GM21515 (cell line): ENCODE results near the gene ZNF695.
"Not testable (repeated sequence)": the region's sequence is repeated elsewhere in the genome, so short reads cannot be mapped to it uniquely, and the experiment has no call there.

ENCODE experiments used
- ATAC-seq: cut with Tn5 transposase; IDR thresholded peaks from one replicate; pipeline ENCODE4 v1.9.1; 2021; ENCODE audit not compliant: unreplicated experiment

ZNF695 gene

DNA sequence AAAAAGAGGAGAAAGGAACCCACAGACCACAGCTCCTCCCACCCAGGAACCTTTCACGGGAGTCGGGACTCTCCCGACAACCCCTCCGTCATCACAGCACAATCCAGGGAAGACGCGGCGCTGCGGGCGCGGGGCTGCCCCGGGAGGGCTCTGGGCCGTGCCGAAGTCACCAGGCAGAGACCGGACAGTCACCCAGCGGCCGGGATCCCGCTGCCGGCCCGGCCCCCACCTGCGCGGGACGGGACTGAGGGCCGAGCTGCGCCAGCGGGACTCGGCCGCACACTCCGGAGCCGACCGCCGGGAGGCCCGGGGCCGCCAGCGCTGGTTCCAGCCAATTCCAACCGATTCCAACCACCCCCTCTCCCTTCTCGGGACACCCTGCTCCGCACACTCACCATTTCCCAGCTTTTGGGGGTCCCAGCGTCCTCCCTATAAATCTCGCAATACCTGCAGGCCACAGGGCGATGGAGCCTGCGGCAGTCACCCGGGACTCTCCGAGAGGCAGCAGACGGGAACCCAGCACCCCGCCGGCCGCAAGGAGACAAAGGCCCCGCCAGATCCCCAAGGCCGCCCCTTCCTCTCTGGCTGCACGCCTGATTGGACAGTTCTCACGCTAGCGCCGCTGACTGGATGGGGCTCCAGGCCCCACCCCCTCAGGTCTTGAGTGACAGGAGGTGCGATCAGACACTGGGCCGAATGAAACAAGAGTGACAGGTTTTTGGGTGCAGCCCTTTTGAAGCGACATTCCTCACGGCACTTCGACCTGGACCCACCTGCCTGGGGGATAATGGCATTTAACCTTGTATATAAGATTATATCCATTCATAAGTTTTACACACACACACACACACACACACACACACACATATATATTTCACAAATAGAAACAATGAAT lies at the start of gene ZNF695:
TSS of gene ZNF695 (minus strand) at position 547 of the 895 bp plus-strand sequence. CDS start at position 398, 149 bp downstream.
- peak; percentile 100 for ATAC-seq

DNA sequence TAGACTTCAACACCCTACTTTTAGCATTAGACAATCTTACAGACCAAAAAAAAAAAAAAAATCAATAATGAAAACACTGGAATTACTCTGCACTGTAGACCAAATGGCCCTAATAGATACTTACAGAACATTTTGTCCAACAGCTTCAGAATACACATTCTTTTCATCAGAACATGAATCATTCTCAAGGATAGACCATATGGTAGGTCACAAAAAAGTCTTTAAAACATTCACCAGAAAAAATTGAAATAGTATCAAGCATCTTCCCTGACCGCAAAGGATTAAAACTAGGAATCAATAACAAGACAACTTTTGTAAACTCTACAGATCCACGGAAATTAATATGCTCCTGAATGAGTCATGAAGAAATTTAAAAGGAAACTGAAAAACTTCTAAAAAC lies 48.2 kb upstream of the ZNF695 start:
- no peak for ATAC-seq

DNA sequence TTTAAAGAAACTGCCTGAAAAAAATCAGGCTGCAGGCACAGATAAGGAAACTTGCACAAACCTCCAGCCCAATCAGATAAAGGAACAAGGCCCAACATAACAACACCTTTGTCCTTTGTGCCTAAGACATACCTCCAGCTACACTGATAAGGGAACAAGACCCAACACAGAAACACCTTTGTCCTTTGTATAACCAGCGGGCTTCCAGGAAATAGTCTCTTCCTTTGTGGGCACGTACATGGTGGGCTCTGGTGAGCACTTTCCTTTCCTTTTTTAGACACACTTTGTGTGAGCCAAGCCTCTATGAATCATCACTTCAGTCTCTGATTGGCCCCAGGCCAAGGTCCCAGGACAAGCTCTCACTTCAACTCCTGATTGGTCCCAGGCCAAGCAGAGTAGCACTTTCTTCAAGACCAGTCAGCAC lies 47.1 kb upstream of the ZNF695 start:
- ATAC-seq, result no peak

DNA sequence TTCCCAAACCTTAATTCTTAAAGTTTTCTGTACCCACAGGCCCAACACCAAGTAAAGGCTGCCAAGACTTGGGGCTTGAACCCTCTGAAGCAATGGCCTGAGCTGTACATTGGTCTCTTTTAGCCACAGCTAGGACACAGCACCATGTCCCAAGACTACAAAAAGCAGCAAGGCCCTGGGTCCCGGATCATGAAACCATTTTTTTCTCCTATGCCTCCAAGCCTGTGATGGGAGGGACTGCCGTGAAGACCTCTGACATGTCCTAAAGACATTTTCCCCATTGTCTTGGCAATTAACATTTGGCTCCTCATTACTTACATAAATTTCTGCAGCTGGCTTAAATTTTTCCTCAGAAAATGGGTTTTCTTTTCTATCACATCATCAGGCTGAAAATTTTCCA lies 39.8 kb upstream of the ZNF695 start:
- no peak for ATAC-seq

DNA sequence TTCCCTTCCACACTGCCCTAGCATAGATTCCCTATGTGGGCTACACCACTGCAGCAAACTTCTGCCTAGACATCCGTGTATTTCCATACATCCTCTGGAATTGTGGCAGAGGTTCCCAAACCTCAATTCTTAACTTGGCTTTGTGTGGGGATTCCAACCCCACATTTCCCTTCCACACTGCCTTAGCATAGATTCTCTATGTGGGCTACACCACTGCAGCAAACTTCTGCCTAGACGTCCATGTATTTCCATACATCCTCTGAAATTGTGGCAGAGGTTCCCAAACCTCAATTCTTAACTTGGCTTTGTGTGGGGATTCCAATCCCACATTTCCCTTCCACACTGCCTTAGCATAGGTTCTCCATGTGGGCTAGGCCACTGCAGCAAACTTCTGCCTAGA lies 39.4 kb upstream of the ZNF695 start:
- no peak for ATAC-seq

DNA sequence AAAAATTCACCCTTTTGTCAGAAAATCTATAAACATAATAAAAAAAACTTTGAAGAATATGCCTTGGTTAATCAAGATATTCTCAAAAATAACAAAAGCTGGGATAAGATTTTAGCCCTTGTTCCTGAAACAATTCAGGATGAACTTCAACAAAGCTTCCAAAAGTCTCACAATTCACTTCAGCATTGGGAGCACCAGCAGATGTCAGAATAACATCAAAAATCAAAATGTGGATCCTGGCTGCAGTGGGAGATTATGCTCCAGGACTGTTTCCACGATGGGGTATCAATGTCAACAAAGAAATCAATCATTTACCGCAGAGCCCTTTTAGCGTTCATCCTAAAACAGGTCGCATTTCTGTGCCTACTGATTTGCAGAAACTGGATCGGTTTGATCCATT lies 35.5 kb upstream of the ZNF695 start:
- ATAC-seq, result no peak

DNA sequence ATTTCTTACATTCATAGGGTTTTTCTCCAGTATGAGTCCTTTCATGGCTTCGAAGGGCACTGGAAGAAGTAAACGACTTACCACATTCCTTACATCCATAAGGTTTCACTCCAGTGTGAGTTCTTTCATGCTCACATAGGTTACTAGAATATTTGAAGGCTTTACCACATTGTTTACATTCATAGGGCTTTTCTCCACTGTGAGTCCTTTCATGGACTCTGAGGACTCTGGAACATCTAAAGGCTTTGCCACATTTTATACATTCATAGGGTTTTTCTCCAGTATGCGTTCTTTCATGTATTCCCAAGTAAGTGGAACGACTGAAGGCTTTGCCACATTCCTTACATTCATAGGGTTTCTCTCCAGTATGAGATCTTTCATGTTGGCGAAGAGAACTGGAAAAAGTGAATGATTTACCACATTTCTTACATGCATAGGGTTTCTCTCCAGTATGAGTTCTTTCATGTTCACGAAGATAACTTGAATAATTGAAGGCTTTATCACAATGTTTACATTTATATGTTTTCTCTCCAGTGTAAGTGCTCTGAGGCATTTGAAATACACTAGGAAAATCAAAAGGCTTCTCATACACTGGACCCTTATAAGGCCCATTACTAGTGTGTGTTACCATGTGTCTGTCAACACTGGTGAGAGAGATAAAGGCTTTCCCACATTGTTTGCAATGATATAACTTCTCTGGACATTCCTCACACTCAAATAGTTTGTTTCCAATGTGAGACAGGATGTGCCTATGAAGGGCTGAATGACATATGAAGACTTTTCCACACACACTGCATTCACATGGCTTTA lies 29.9 kb upstream of the ZNF695 start:
- no peak for ATAC-seq

GRCh38 chr1:247032306-247032705 lies 24.4 kb upstream of the ZNF695 start:
- not testable (repeated sequence) for ATAC-seq

GRCh38 chr1:247024658-247025057 lies 16.8 kb upstream of the ZNF695 start:
- not testable (repeated sequence) for ATAC-seq

- no peak for ATAC-seq
Measured at GRCh38 chr1:247013391-247013790, 5.5 kb upstream of the ZNF695 start.

DNA sequence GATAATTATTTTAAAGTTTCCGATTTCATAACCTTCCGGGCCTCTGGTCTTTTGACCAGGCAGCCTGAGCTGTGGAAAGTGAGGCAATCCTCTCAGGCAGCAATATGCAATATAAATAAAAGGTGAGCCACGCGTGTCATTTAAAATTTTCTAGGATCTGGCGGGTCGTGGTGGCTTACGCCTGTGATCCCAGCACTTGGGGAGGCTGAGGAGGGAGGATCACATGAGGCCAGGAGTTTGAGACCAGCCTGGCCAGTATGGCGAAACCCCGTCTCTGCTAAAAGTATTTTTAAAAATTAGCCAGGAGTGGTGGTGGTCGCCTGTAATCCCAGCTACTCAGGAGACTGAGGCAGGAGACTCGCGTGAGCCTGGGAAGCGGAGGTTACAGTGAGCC lies 546 bp upstream of the ZNF695 start:
- ATAC-seq, result no peak

GRCh38 chr1:247004081-247004480 lies 3.8 kb downstream of the ZNF695 start:
- ATAC-seq, result not testable (repeated sequence)

- ATAC-seq, result no peak
Measured at GRCh38 chr1:246989901-246990300, 18.0 kb downstream of the ZNF695 start.

DNA sequence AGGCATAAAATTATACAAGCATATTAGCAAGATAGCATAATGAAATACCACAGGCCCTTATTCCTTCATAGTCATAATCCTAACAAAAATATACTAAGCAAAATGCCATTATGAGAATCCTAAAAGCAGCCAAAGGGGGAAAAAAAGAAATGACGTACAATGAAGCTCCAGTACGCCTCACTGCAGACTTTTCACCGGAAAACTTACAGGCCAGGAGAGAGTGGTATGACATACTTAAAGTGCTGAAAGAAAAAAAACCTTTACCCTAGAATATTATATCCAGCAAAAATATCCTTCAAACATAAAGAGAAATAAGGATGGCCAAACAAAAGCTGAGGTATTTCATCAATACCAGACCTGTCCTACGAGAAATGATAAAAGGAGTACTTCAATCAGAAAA lies 19.5 kb downstream of the ZNF695 start:
- no peak for ATAC-seq

DNA sequence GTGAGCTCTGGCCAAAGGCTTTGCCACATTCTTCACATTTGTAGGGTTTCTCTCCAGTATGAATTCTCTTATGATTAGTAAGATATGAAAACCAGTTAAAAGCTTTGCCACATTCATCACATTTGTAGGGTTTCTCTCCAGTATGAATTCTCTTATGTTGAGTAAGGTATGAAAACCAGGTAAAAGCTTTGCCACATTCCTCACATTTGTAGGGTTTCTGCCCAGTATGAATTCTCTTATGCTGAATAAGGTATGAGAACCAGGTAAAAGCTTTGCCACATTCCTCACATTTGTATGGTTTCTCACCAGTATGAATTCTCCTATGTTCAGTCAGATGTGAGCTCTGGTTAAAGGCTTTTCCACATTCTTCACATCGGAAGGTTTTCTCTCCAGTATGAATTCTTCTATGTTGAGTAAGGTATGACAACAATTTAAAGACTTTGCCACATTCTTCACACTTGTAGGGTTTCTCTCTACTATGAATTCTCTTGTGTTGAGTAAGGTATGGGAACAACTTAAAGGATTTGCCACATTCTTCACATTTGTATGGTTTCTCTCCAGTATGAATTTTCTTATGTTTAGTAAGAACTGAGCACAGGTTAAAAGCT lies 20.7 kb downstream of the ZNF695 start:
- no peak for ATAC-seq

DNA sequence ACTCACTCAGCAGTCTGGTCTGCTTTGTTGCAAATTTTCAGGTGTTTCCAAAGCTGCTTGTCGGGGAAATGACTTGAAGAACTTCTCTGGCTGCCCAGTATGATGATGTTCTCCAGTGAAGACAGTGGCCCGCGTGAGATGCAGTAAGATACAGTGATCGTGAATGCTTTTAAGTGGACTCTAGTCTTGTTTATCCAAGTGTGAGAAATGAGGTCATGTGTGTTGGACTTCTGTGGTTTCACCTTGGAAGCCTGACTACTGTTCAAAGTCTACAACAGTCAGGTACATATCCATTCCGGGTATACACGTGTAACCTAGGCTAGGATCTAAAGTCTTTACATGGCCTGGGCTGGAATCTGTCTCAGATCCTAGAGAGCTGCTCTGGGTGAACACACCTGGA lies 29.1 kb downstream of the ZNF695 start:
- no peak for ATAC-seq

DNA sequence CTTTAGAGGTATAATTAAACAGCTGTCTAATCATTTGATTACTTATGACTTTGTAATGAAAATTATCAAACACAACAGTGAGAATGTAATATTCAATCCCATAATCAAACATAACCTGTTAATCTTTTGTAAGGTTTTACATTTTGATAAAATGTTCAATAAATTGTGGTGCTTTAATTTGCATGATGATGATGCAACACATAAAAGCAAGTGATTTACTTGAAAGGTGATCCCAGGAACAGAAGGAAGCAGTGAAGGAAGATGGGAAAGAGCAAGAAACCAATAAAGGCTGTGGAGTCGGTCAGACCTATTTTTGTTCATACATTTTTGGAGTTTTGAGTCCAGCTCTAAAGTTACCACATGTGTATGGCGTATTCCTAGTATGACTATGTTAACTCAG lies 29.6 kb downstream of the ZNF695 start:
- no peak for ATAC-seq

DNA sequence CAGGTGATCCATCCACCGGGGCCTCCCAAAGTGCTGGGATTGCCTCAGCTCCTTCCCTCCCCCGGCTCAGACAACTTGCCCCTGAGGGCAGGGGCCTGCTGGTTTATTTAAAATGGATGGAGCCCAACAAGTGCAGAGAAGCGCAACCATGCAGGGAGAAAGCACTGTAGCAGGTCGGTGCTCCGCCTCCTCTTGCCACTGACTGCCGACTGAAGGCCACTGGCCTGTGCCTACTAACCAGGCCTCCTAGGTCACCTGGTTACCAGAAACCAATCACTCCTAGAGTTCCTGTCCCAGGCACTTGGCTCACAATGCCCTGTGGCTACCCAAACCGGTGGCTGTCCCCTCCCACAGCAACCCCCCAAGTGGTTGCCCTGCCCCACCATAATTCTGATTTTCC lies 35.9 kb downstream of the ZNF695 start:
- no peak for ATAC-seq

DNA sequence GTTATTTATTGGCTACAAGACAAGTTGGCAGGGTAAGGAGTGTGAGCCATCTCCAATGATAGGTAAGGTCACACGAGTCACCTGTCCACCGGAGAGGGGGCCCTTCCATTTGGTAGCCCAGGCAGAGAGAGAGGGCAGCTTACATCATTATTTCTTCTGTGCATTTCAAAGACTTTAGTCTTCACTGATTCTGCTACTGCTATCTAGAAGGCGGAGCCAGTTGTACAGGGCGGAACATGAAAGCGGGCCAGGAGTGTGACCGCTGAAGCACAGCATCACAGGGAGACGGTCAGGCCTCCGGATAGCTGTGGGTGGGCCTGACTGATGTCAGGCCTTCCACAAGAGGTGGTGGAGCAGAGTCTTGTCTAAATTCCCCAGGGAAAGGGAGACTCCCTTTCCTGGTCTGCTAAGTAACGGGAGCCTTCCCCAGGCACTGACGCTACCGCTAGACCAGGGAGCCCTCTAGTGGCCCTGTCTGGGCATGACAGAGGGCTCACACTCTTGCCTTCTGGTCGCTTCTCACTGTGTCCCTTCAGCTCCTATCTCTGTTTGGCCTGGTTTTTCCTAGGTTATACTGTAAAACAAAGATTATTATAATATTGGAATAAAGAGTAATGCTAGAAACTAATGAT lies 36.7 kb downstream of the ZNF695 start:
- ATAC-seq, result no peak

GRCh38 chr1:246969621-246970020 lies 38.2 kb downstream of the ZNF695 start:
- no peak for ATAC-seq

- ATAC-seq, result no peak
Measured at GRCh38 chr1:246966502-246966901, 41.4 kb downstream of the ZNF695 start.
